Hematopoietic multipotent progenitor cell treated with erythropoietin and hydrocortisone succinate and interleukin-3 and kit ligand, for 6 days (in vitro differentiated cells): ENCODE results near the gene GABBR2.

Experiments
- DNase-seq: peaks from one replicate; pipeline ENCODE4 v3.0.0-alpha.2; 2015

Gene GABBR2

DNA sequence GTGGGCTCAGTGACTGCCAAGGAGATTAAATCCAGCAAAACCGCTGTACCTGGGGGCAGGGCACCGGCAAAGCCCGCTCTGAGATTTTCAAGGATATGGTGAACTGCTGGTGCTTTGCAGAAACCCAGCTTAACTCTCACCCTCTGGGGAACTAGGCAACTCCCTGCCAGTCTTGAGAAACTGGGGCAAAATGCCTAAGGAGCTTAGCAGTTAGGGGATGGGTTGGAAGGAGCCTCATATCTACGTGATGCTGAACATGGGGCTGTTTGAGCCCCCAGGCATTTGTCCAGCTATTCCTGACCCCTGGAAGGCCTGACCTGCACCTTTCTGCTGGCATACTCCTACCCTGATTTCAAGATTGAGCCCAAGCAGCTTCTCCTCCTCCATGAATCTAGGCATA, 344.6 kb downstream of the GABBR2 start:
- DNase-seq, result no peak

DNA sequence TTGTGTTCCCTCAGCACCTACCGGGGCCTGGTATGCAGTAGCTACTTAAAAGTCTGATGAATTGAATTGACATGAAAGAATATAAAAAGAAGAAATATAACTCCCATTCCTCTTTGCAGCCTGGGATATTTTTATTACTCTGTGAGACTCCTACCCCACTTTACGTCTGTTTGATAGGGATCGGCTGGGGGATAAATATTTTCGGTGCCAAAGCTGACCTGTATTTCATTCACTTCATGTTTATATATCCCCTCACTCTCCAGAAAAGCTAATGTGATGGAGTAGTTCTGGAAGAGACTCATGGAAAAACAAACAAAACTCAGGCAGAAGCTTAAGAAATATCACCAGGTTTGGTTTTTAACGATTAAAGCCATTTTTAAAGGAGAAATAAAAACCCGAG, 345.1 kb downstream of the GABBR2 start:
- no peak for DNase-seq

GRCh38 chr9:98362624-98363252, 346.0 kb downstream of the GABBR2 start:
- DNase-seq, result no peak

- DNase-seq, result no peak
Measured at GRCh38 chr9:98361645-98362044, 347.1 kb downstream of the GABBR2 start.

GRCh38 chr9:98360176-98360708, 348.5 kb downstream of the GABBR2 start:
- DNase-seq, result no peak

GRCh38 chr9:98359569-98359968, 349.2 kb downstream of the GABBR2 start:
- no peak for DNase-seq

GRCh38 chr9:98357921-98358535, 350.7 kb downstream of the GABBR2 start:
- no peak for DNase-seq

GRCh38 chr9:98356953-98357690, 351.6 kb downstream of the GABBR2 start:
- no peak for DNase-seq

DNA sequence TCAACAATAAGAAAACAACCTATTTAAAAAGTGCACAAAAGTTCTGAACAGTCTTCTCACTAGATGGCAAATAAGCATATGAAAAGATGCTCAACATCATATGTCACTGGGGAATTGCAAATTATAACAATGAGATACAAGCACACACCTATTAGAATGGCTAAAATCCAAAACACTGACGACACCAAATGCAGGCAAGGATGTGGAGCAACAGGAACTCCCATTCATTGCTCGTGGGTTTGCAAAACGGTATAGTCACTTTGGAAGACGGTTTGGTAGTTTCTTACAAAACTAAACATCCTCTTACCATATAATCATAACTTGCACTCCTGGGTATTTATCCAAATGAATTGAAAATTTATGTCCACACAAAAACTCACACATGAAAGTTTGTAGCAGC, 352.4 kb downstream of the GABBR2 start:
- no peak for DNase-seq

GRCh38 chr9:98351370-98351769, 357.4 kb downstream of the GABBR2 start:
- no peak for DNase-seq

GRCh38 chr9:98347642-98348041, 361.1 kb downstream of the GABBR2 start:
- DNase-seq, result no peak

DNA sequence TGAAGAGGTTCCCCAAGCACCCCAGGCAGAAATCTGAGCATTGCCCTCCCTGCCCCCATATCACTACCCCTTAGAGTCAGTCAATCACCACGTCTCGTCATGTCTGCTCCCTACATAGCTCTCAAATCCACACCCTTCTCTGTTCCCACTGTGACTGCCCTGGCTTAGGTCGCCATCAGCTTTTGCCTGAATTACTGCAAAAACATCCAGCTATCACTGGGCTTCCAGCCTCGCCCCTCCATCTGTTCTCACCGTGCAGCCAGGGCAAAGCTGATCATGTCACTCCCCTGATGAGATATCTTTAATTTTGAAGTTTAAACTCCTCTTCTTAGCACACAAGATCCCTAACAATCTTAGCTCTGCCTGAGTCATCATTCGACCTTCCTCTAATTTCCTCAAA, 363.7 kb downstream of the GABBR2 start:
- DNase-seq, result no peak

DNA sequence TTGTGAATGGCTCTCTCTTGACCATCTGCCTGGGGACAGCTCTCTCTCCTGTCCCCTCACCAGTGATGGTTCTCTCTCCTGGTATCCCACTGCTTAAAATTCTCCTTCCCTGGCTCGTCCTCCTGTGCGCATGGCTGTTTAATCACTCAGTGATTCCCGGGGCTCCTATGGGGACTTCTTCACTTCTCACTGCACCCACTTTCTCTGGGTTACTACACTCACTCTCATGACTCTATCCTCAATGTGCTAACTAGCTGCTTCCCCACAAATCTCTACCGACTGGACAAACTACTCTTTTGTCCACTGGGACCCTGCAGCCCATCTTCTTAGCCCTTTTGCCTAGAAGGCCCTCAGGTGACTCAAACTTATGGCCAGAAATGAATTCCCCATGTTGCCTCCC, 364.2 kb downstream of the GABBR2 start:
- DNase-seq, result no peak

GRCh38 chr9:98342820-98343210, 365.9 kb downstream of the GABBR2 start:
- DNase-seq, result no peak

GRCh38 chr9:98342098-98342819, 366.5 kb downstream of the GABBR2 start:
- DNase-seq, result no peak

DNA sequence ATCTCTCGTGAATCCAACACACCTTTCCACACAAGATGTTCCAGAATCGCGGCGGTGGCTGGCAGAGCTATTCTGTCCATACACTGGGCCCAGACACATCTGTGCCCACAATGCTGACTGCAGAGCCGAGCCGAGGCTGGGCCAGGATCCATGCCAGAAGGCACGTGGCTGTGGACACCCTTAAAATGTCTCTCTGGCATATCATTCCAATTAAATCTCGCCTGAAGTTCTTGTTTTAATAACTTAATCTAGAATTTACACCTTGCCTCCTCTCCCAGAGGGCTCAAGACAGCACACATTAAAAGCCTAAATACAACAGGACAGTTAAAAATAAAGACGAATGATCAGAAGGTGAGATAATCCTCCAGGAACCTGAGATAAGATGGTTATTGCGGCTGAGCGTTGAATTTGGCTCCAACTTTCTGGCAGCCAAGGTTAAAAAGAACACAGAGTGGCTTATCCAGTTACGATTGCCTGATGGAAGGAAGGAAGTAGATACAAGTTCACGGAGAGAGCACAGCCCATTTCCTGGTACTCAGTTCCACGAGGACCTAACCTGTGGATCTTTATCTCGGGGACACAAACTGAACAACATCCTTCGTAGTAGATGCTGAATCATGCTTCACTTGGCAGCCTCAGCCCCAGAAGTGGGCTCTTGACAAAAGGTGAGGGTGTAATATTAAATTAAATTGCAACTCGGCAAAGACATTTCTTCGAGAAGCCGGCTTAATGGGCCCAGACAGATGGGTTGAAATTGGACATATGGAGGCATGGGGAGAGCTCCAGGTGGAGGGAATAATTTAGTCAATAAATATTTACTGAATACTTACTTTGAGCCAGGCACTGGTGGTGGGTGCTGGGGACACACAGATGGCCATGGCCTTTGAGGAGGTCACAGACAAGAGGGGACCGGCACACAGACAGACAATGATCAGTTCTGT, 367.3 kb downstream of the GABBR2 start:
- DNase-seq, result peak; percentile 40

- peak; percentile 63 for DNase-seq
Measured at GRCh38 chr9:98339987-98340800, 368.5 kb downstream of the GABBR2 start.

DNA sequence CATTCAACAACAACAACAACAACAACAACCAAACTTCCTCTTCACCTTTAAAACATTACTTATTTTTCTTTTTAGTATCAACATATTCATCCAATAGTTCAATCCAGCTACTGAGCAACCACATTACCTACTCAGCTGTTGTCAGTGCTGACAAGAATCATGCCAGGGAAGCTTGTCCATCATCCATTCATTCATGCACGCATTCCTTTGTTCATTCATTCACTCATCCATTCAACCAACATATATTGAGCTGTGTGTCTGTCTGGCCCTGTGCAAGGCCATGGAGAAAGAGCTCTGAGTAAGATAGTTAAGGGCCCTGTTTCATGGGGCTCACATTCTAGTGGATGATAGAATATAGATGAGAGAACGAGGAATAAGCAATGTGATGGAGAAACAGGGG, 373.1 kb downstream of the GABBR2 start:
- DNase-seq, result no peak

DNA sequence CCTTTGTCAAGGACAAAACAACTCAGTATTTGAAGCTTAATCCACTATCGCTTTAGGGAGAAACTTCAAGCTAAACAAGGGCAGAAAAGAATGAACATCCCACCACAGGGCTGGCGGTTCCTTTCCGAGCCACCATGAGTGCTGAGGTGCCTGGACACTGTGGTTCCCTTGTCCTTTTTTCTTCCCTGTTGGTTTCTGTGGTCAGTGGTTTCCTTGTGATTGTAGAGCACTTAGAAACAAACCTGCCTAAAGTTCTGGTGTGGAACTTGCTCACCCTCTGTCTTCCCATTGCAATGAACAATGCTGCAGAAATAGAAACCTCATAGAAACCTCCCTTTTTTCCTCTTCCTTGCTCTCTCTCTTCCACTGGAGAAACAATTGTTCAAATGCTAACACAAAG, 373.9 kb downstream of the GABBR2 start:
- DNase-seq, result no peak

DNA sequence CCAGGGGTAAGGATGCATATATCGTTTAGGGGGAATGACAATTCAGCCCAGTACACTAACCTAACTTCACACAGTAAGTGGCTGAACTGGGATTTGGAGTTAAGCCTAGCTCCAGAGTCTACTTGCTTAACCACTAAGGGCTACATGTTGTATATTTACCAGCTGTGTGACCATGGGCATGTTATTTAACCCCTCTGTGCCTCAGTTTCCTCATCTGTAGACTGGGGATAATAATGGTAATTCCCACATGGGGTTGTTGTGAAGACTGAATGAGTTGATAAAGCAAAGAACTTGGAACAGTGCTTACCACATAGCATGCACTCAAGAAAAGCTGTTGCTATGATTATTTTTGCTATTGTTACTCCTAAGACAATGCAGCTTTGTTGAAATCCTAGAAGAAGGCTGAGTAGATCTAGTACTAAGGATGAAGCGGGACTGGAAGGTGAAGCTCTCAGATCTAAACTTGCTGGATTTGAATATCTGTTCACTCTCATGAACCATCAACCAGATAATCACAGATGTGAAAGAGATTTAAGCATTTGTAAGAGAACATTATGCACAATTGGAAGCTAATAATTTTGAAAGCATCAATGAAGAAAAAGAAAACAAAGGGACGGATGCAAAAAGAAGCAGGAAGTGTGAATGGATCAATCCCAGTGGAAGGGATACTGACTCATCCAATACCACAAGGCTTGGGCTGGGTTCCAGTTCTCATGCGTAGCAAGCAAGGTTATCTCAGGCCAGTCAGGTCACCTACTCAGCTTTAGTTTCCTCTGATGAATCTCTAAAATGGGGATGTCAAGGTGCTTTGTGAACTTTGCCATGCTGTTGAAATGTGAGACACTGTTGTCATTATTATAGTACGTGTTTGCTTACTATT, 374.8 kb downstream of the GABBR2 start:
- no peak for DNase-seq
